Measurements from ENCODE around the gene SRC. TPM values are rescaled to one million over a fixed set of nuclear protein-coding genes. Genes with fewer than 3 reads are reported as not detected.

The SRC gene
- total and polyA plus RNA-seq, 2 donors (not counting 3 experiments of a cell fraction or from before 2014, with no cell fraction given) = 22.6 to 29.4 TPM

DNA sequence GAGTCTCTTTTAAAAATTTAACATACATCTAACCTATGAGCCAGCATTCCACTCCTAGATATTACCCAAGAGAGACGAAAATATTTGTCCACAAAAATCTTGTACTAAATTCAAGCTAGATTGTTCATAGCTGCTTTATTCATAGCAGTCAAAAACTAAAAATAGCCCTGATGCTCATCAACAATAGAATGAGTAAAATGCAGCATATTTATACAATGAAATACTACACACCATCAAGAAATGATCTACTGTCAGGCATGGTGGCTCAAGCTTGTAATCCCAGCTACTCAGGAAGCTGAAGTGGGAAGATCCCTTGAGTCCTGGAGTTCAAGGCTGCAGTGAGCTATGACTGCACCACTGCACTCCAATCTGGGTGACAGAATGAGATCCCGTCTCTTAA lies 22.0 kb upstream of the SRC start:
- intact Hi-C loops (cut with micrococcal nuclease) = no loop called here
- Histone ChIP-seq H3K4me3 (replicated peaks in 1 of 3; ENCODE audit: insufficient read depth in 1 of 3, low read depth in 1 of 3, low read length in 3 of 3) (no peak overlapping the region), H2AFZ (ENCODE audit: low read depth, low read length) (no peak overlapping the region), H3K36me3 (ENCODE audit: control insufficient read depth in 2 of 2, extremely low read depth in 1 of 2, insufficient read depth in 2 of 2, low read length in 2 of 2) (no peaks in the 10 kb centered on the region), H3K4me2 (ENCODE audit: insufficient read depth, low read length) (no peak overlapping the region), H3K9ac (replicated peaks; ENCODE audit: extremely low read depth, insufficient read depth, low read length) (no peak overlapping the region), H3K79me2 (ENCODE audit: control insufficient read depth, insufficient read depth, low read length) (no peaks in the 10 kb centered on the region), H3K9me1 (replicated peaks; ENCODE audit: control insufficient read depth, extremely low read depth, insufficient read depth, low read length) (no peaks in the 10 kb centered on the region), H3K9me3 (replicated peaks; ENCODE audit: control insufficient read depth, insufficient read depth, low read length) (no peaks in the 10 kb centered on the region), H4K20me1 (replicated peaks; ENCODE audit: control insufficient read depth, extremely low read depth, insufficient read depth, low read length) (no peaks in the 10 kb centered on the region), H3K4me1 (ENCODE audit: control insufficient read depth, extremely low read depth, insufficient read depth, low read length) (no peaks in the 10 kb centered on the region), H3K27ac (ENCODE audit: insufficient read depth, low read depth, low read length) (no peak overlapping the region), H3K27me3 (ENCODE audit: control insufficient read depth in 2 of 2, insufficient read depth in 2 of 2, low read length in 2 of 2) (no peaks in the 10 kb centered on the region)
- no TSS peak for BruUV-seq (replicated peaks)
- ChIA-PET POLR2A (no interaction called here), CTCF (interaction anchor here (1.0 to 1.1 kb wide), 2 partner anchors 26 to 53 kb away, joined by 3 to 4 read pairs; no protein-coding TSS in a partner anchor)
- DNase-seq (ENCODE audit: low read depth, low spot score) (no peak), FAIRE-seq (no peak)
- dilution Hi-C loops (cut with MboI; ENCODE audit: extremely low pct_ligation_motif_present, low sequenced_read_pairs) = no loop called here
- TF ChIP-seq EZH2 (IDR thresholded peaks at IDR 0.05; ENCODE audit: borderline replicate concordance, low read depth, low read length, severe bottlenecking) (no peak), FOS (IDR thresholded peaks at IDR 0.05; ENCODE audit: borderline replicate concordance, insufficient read depth, low read length) (no peak), POLR2AphosphoS5 (IDR thresholded peaks at IDR 0.05; ENCODE audit: insufficient read depth, low read depth, low read length) (no peak), MYC (IDR thresholded peaks at IDR 0.05; ENCODE audit: low read depth, low read length) (no peak)

- no TSS peak for BruUV-seq (replicated peaks)
- Histone ChIP-seq H4K20me1 (replicated peaks; ENCODE audit: control insufficient read depth, extremely low read depth, insufficient read depth, low read length) (no peaks in the 10 kb centered on the region), H3K9ac (replicated peaks; ENCODE audit: extremely low read depth, insufficient read depth, low read length) (no peak overlapping the region), H3K4me2 (ENCODE audit: insufficient read depth, low read length) (no peak overlapping the region), H3K9me3 (replicated peaks; ENCODE audit: control insufficient read depth, insufficient read depth, low read length) (no peaks in the 10 kb centered on the region), H3K4me3 (replicated peaks in 1 of 3; ENCODE audit: insufficient read depth in 1 of 3, low read depth in 1 of 3, low read length in 3 of 3) (no peak overlapping the region), H3K36me3 (ENCODE audit: control insufficient read depth in 2 of 2, extremely low read depth in 1 of 2, insufficient read depth in 2 of 2, low read length in 2 of 2) (no peaks in the 10 kb centered on the region), H3K27me3 (ENCODE audit: control insufficient read depth in 2 of 2, insufficient read depth in 2 of 2, low read length in 2 of 2) (no peaks in the 10 kb centered on the region), H3K27ac (ENCODE audit: insufficient read depth, low read depth, low read length) (no peak overlapping the region), H3K4me1 (ENCODE audit: control insufficient read depth, extremely low read depth, insufficient read depth, low read length) (no peaks in the 10 kb centered on the region), H3K79me2 (ENCODE audit: control insufficient read depth, insufficient read depth, low read length) (no peaks in the 10 kb centered on the region), H2AFZ (ENCODE audit: low read depth, low read length) (no peak overlapping the region), H3K9me1 (replicated peaks; ENCODE audit: control insufficient read depth, extremely low read depth, insufficient read depth, low read length) (no peaks in the 10 kb centered on the region)
- no peak for FAIRE-seq
- ChIA-PET CTCF (no interaction called here), POLR2A (no interaction called here)
- TF ChIP-seq MAX (IDR thresholded peaks at IDR 0.05; ENCODE audit: insufficient read depth, insufficient read length) (no peak), POLR2AphosphoS5 (IDR thresholded peaks at IDR 0.05; ENCODE audit: insufficient read depth, low read depth, low read length) (no peak)
- intact Hi-C loops (cut with micrococcal nuclease) (no loop called here), dilution Hi-C loops (cut with MboI; ENCODE audit: extremely low pct_ligation_motif_present, low sequenced_read_pairs) (no loop called here)
- no peak for DNase-seq (ENCODE audit: low read depth, low spot score)
These were observed 20.7 kb upstream of the SRC start for GRCh38 chr20:37325206-37325605.

Measured in endothelial cell of umbilical vein (primary cell).